CD4-positive, alpha-beta T cell treated with Interferon gamma for 1 hour (primary cell): Measurements from ENCODE around the gene DNASE1L1.
A peak's percentile ranks its signal among the peaks of the same experiment; 100 is the strongest.
"Not testable (repeated sequence)": the region's sequence is repeated elsewhere in the genome, so short reads cannot be mapped to it uniquely, and the experiment has no call there.

Source experiments
- DNase-seq: peaks from one replicate; pipeline ENCODE4 v3.0.0-alpha.2; 2020

DNASE1L1 gene

DNA sequence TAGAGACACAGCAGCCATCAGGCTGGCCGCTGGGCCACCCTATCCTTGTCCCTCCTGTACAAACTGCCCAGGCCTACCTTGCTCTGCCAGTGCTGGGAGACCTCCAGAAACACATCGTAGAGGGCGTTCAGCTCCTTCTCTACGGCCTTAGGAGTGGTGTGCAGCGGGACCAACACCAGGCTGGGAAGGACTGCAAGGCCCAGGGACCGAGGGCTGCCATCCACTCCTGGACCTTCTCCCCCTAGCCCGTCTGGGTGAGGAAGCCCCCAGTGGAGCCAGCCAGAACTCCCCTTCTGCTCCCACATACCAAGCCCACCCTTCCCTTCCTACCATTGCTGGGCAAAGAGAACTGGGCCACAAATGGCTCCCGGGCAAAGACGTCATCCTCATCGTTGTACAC lies 5.9 kb downstream of the DNASE1L1 start:
- DNase-seq: no peak

GRCh38 chrX:154402622-154403127 lies 6.4 kb downstream of the DNASE1L1 start:
- no peak for DNase-seq

DNA sequence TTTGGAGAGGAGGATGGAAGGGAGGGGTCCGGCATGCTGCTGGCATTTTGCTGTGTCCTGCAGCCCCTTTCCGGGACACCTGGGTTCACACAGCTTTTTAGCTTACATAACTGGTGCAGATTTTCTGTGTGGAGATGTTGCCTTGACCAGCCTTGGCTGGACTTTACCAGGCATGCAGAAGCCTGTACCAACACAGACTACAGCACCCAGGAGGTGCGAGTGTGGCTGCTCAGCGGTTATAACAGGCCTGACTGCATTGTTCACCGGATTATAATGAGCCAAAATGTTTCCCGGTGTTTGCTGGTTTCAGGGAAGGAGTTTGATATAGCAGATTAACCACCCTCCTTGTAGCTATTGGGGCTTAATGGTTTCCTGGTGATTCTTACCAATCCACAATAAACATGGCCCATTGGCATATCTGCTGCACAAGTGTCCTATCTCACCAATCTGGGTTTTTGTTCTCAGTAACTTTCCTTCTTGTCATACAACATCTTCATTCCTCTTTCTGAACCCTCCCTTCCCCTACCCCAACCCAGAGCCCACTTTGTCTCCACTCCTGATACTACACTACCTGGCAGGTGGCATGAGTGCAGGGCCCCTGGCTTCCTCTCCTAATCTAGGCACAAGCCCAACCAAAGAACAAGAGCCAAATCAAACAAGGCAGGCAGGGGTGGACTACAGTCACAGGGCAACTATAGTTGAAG lies 7.0 kb downstream of the DNASE1L1 start:
- DNase-seq: no peak

DNA sequence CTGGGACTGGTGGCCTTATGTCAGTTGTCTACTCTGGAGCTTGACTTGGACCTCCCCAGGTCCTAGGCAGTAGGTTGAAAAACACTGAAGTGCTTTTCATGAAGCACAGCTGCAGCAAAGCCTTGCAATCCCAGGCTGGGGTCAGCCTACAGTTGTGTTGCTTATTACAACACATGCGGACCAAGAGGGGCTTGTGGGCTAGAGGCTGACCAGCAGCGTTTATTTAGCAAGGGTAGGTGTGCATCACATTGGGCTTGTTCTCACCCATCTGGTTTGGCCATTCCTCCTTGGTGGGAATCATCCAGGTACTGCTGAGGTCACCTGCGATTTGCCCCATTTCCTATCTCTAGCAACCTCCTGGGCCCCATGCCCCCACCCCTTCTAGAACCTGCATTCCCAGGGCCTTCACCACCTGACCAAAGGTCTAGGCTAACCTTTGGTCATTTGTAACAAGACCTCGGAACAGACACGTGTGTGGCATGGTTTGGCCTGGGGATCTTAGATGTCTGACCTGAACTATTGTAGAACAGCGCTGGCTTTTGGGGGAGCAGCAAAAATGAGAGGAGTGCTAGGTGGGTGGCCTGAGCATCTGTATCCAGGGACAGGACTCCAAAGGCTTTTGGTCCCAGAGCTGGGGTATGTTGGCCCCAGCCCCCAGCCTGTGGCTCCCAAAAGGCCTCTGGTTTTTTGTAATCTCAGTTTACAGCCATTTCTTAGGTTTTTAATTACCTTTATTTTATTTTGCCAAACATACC lies 7.8 kb downstream of the DNASE1L1 start:
- no peak for DNase-seq

DNA sequence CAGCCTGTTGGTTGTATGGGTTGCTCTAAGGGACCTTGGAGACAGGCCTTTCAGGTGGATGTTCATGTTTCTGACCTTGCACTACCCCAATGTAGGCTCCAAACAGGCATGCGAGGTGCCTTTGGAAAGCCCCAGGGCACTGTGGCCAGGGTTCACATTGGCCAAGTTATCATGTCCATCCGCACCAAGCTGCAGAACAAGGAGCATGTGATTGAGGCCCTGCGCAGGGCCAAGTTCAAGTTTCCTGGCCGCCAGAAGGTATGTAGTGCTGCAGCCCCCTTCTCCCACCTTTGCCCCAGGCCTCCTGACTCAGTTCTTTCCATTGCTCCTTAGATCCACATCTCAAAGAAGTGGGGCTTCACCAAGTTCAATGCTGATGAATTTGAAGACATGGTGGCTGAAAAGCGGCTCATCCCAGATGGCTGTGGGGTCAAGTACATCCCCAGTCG lies 8.7 kb downstream of the DNASE1L1 start:
- DNase-seq: not testable (repeated sequence)

DNA sequence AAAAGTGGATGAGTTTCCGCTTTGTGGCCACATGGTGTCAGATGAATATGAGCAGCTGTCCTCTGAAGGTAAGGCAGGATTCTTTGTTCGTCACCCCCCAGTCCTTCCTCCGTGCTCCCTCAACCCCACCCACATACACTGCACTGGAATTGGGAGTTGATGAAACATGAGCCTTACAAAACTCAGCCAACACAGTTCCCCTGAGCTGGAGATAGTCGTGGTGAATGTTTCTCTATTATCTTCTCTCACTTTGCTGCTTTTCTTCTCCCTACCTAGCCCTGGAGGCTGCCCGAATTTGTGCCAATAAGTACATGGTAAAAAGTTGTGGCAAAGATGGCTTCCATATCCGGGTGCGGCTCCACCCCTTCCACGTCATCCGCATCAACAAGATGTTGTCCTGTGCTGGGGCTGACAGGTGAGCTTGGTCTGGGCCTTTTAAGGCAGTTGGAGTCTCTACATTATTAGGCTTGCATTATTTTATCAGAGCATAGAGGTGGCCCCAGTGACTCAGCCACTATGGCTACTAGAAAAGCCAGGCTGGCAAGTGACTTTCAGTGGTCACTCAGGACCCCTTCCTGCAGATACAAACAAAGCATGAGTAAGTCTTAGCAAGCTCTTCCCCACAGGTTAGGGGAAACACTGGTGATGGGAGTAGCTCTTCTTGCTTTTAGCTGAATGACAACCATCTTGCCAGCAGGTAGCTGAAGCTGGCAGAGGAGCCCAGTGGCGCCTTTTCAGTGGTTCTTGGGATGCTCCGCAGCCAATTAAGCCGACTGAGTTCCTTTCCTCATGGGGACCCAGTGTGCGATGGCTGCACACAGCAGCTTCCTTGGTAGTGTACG lies 9.3 kb downstream of the DNASE1L1 start:
- peak; percentile 36 for DNase-seq

DNA sequence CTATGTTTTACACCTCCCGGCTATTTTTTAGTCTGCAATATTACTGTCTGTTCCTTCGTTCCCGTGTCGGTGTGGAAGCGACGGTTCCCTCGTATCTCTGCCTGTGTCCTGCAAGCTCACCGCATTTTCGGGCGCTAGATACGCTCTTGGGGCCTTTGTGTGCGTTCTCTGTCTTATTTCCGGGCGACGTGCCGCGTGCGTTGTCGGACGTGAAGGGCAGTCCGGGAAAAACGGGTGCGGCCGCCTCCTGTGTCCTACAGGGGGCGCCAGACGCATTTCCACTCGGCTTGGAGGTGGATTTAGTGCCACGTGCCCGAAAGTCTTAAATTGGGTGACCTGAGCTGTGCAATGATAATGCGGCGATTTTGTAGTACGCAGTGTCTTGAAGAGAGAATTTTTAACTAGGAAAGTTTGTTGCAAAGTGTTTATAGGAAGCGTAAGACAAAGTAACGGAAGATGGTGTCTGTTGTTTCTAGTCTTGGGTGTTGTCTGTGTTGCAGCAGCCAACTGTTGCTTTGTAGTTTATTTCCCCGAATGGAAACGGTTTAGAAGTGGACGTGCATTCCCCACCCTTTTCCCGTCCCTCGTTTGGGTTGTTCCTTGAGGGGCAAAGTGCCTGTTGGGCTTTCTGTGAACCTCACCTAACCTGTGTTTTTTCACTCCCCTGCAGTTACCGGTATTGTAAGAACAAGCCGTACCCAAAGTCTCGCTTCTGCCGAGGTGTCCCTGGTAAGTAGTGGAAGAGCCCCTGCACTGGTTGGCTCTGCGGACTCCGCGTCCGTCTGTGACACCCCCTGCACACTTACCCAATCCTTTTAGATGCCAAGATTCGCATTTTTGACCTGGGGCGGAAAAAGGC lies 10.2 kb downstream of the DNASE1L1 start:
- DNase-seq: peak; percentile 85

DNA sequence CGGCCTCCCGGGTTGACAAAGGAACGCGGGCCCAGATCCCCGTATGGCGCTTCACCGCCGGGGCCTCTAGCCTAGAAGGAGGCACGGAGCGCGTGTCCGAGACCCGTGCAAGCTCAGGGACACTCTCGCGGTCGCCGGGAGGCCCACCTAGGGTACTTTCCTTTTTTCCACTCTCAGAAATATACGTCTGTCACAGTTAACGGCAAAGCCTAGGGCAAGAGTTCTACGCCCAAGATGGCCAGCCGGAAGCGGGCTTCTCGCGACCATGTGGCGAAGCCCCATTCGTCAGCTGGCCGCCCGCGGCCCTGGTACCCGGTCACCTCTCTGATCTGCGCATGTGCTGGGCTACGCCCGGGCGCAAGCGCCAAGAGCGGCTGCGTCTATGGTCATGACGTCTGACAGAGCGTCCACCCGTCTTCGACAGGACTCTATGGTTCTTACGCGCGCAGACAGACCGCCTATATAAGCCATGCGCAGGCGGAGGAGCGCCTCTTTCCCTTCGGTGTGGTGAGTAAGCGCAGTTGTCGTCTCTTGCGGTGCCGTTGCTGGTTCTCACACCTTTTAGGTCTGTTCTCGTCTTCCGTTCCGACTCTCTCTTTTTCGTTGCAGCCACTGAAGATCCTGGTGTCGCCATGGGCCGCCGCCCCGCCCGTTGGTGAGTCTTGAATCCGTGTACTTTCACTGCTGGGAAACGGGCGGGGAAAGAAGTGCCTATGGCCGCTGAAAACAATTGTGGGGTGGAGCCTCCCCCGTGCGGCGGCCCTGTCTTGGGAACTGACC lies 11.0 kb downstream of the DNASE1L1 start, which contains the start of gene RPL10:
Gene RPL10, plus strand, starts transcription at position 490 of the 780 bp plus-strand sequence. Its CDS starts 143 bp downstream, at position 633.
- DNase-seq: peak; percentile 96

- DNase-seq: peak; percentile 72
Measured at GRCh38 chrX:154396973-154397887, 11.8 kb downstream of the DNASE1L1 start.

DNA sequence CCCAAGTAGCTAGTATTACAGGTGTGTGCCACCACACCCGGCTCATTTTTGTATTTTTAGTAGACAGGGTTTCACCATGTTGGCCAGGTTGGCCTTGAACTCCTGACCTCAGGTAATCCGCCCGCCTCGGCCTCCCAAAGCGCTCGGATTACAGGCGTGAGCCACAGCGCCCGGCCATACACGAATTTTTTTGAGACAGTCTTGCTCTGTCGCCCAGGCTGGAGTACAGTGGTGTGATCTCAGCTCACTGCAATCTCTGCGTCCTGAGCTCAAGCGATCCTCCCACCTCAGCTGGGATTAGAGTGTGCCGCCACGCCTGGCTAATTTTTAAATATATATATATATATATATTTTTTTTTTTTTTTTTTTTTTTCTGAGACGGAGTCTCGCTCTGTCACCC lies 12.7 kb downstream of the DNASE1L1 start:
- DNase-seq: not testable (repeated sequence)

GRCh38 chrX:154389812-154390747 lies 19.0 kb downstream of the DNASE1L1 start:
- peak; percentile 41 for DNase-seq

DNA sequence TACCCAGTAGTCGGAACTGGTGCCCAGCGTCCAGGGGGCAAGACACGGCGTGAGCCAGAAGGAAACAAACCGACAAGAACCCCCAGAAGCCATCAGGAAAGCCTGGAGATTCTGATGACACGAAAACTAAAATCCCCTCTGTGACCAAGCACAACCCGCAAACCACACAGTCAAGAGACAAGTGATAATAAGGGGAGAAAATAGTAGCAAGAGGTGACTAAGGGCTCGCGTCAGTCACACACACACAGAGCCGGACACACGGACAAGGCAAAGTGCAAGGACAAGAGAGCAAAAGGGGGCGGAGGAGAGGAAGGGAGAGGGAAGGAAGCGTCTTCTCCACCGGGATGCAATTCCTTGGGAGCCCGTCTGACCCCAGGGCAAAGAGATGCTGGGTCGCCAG lies 20.4 kb downstream of the DNASE1L1 start:
- DNase-seq: not testable (repeated sequence)

- DNase-seq: not testable (repeated sequence)
Measured at GRCh38 chrX:154388094-154388493, 21.0 kb downstream of the DNASE1L1 start.

- DNase-seq: no peak
Measured at GRCh38 chrX:154384284-154384892, 24.7 kb downstream of the DNASE1L1 start.

DNA sequence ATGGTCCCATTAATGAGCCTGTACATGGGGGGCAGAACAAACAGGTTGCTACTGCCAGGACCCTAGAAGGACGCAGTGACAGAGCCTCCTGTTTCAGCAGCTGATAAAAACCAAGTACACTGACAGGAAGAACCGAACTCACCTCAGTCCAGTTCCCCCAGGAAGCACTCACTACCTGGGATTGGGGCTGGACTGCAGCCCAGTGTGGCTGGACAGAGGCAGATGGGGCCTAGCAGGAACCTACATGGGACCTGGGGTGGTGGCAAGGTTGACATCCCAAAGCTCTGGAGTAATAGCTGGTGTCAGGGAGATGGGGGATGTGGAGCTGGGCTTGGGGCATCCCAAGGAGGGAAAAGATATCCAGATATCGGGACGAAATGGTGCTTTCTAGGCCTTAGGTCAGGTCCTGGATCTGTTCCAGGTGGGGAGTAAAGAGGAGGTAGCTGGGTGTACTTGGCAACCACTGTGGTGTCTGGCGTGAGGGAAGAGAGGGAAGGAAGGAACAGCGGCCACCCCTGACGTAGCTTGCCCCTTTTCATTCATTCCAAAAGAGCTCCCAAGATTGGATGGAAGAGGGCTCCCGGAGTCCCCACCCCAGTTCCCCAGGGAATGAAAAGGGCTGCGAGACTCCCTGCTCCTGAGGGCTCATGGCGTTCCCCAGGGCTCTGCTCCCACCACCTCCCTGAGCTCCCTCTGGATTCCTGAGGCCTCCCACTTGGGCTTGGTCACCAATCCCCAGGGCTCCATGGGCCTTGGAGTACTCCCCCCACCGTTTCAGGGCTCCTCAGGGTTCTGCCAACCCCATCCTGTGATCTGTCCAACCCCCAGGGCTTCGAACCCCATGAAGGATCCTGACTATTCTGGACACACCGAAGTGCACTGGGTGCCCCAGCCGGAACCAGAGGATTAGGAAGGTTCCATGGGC lies 25.4 kb downstream of the DNASE1L1 start:
- DNase-seq: no peak

- no peak for DNase-seq
Measured at GRCh38 chrX:154382483-154383069, 26.5 kb downstream of the DNASE1L1 start.

- no peak for DNase-seq
Measured at GRCh38 chrX:154381271-154381670, 27.8 kb downstream of the DNASE1L1 start.
